ENCODE data around the gene INPP5A.
"Not testable (repeated sequence)": the region's sequence is repeated elsewhere in the genome, so short reads cannot be mapped to it uniquely, and the experiment has no call there.

The INPP5A gene

GRCh38 chr10:132546567-132547420 lies 9.2 kb downstream of the INPP5A start:
- no peak for DNase-seq (ENCODE audit: low read depth in 2 of 2, low spot score in 1 of 2)

- no peak for DNase-seq (ENCODE audit: low read depth in 2 of 2, low spot score in 1 of 2)
Measured at GRCh38 chr10:132547421-132547861, 9.9 kb downstream of the INPP5A start.

- no peak for DNase-seq (ENCODE audit: low read depth in 2 of 2, low spot score in 1 of 2)
Measured at GRCh38 chr10:132548106-132548823, 10.7 kb downstream of the INPP5A start.

- DNase-seq (ENCODE audit: low read depth in 2 of 2, low spot score in 1 of 2): no peak
Measured at GRCh38 chr10:132548869-132549268, 11.3 kb downstream of the INPP5A start.

- DNase-seq (ENCODE audit: low read depth in 2 of 2, low spot score in 1 of 2): no peak
Measured at GRCh38 chr10:132549371-132549770, 11.8 kb downstream of the INPP5A start.

- DNase-seq (ENCODE audit: low read depth in 2 of 2, low spot score in 1 of 2): no peak
Measured at GRCh38 chr10:132550366-132551092, 12.9 kb downstream of the INPP5A start.

GRCh38 chr10:132551093-132551807 lies 13.7 kb downstream of the INPP5A start:
- DNase-seq (ENCODE audit: low read depth in 2 of 2, low spot score in 1 of 2): no peak

GRCh38 chr10:132551808-132552130 lies 14.2 kb downstream of the INPP5A start:
- no peak for DNase-seq (ENCODE audit: low read depth in 2 of 2, low spot score in 1 of 2)

- DNase-seq (ENCODE audit: low read depth in 2 of 2, low spot score in 1 of 2): not testable (repeated sequence)
Measured at GRCh38 chr10:132552635-132553034, 15.0 kb downstream of the INPP5A start.

GRCh38 chr10:132553568-132553967 lies 16.0 kb downstream of the INPP5A start:
- not testable (repeated sequence) for DNase-seq (ENCODE audit: low read depth in 2 of 2, low spot score in 1 of 2)

- no peak for DNase-seq (ENCODE audit: low read depth in 2 of 2, low spot score in 1 of 2)
Measured at GRCh38 chr10:132554053-132554990, 16.7 kb downstream of the INPP5A start.

GRCh38 chr10:132554991-132555647 lies 17.5 kb downstream of the INPP5A start:
- DNase-seq (ENCODE audit: low read depth in 2 of 2, low spot score in 1 of 2): no peak

- no peak for DNase-seq (ENCODE audit: low read depth in 2 of 2, low spot score in 1 of 2)
Measured at GRCh38 chr10:132555648-132556575, 18.3 kb downstream of the INPP5A start.

- DNase-seq (ENCODE audit: low read depth in 2 of 2, low spot score in 1 of 2): no peak
Measured at GRCh38 chr10:132556994-132557441, 19.4 kb downstream of the INPP5A start.

- no peak for DNase-seq (ENCODE audit: low read depth in 2 of 2, low spot score in 1 of 2)
Measured at GRCh38 chr10:132557696-132558515, 20.3 kb downstream of the INPP5A start.

GRCh38 chr10:132558516-132559413 lies 21.2 kb downstream of the INPP5A start:
- no peak for DNase-seq (ENCODE audit: low read depth in 2 of 2, low spot score in 1 of 2)

Data from stimulated activated CD8-positive, alpha-beta memory T cell treated with anti-CD3 and anti-CD28 coated beads, Interleukin-4, amount 100 ng/mL, for 4 hours (primary cell).